Measurements from ENCODE around the gene CDT1.
A peak's percentile ranks its signal among the peaks of the same experiment; 100 is the strongest.

CDT1 gene

DNA sequence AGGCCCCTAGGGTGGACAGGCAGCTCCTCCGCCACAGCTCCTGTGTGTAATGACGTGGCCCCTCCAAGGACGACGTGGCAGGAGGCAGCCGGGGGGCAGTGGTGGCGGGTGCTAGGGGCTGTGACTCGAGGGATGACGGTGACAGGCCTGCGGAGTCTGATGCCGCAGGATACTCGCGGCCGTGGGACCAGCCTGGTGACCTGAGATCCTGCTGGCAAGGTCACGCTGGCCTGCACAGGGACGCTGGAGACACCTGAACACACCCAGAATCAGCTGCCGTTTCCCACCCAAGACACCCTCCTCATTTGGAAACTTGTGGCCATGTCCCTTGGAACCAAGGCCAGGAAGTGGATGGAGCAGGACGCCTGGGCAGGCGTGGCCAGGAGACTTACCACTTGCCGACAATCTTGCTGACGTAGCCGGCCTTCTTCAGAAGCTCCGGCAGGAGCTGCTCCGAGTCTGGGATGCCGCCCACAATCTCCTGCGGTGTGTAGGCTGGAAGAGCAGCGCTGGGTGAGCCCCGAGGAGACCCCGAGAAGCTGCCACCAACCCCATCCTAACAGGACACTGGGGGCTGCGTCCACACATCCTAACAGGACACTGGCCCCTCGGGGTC lies 37.1 kb downstream of the CDT1 start:
- DNase-seq = no peak

GRCh38 chr16:88841521-88842307 lies 38.1 kb downstream of the CDT1 start:
- DNase-seq = no peak

- no peak for DNase-seq
These were observed 38.7 kb downstream of the CDT1 start for GRCh38 chr16:88842308-88842756.

DNA sequence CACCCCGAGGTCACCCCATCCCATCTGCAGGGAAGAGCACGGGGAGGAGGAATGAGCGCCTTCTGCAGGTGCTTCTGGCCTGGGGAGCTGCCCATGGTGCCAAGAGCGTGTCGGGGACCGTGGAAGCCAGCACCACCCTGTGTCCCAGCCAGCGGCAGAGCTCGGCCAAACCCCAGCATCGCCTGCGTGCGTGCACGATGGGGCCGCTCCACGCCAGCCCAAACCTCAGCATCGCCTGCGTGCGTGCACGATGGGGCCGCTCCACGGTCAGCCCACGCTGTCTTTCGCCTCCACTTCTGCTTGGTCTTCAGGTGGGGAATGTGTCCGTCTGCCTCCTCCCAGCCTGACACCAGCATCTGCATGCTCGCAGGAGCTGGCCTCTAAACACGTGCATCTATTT lies 39.2 kb downstream of the CDT1 start:
- no peak for DNase-seq

- DNase-seq = no peak
These were observed 39.7 kb downstream of the CDT1 start for GRCh38 chr16:88843256-88843655.

GRCh38 chr16:88844419-88845036 lies 40.9 kb downstream of the CDT1 start:
- no peak for DNase-seq

DNA sequence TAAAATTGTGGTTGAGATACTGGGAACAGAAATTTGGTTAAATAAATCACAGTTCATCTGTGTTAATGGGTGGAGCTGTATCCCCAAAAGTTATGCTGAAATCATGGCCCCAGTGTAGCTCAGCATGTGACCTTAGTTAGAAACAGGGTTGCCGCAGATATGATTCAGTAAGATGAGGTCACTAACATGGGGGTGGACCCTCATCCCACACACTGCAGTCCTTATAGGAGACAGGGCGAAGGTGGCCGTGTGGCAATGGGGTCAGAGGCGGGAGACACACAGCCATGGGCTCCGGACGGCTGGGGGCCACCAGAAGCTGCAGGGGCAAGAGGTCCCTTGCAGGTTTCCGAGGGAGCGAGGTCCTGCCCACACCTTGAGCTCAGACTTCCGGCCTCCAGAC lies 42.5 kb downstream of the CDT1 start:
- DNase-seq = no peak

DNA sequence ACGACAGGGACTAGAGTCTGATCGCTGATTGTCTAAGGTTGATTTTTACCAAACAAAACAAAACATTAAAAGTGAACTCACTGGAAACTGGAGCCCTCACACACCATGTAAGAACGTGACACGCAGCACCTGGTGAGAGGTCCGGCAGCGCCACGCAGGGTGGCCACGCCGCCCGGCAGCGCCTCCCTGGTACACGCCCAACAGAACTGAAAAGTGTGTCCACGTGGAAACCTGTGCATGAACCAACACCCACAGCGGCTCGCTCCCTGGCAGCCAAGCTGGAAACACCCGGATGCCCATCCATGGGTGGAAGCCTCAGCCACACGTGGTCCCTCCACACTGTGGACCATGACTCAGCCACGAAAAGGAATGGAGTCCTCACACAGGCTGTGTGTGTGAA lies 44.1 kb downstream of the CDT1 start:
- DNase-seq = no peak

GRCh38 chr16:88848557-88848956 lies 45.0 kb downstream of the CDT1 start:
- no peak for DNase-seq

DNA sequence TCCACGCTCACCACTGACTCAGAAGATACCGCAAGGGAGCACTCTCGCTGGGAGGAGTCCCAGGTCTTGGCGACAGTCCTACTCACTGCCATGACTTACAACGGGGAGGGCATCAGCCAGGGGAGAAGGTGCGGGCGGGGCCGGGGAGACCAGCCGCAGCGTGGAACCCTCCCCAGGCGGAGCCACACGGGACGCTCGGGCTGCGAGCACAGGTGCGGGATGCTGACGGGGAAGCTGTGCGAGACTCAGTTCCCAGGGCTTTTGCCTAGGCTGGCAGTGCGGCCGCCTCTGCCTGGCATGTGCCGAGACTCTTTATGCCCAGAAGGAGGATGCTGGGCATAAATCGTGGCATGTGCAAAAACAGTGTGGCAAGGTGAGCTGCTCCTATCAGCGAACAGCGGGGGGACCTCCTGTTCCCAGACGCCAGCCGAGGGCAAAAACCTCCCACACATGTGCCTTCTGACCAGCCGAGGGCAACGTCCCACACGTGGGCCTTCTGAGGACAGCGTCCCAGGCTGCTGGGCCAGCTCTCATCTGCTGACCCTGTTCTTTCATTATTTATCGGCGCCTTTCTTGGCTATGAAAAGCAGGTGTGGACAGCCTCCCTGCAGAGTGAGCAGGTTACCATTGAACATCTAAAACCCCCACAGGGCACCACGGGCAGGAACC lies 47.1 kb downstream of the CDT1 start:
- DNase-seq = no peak

DNA sequence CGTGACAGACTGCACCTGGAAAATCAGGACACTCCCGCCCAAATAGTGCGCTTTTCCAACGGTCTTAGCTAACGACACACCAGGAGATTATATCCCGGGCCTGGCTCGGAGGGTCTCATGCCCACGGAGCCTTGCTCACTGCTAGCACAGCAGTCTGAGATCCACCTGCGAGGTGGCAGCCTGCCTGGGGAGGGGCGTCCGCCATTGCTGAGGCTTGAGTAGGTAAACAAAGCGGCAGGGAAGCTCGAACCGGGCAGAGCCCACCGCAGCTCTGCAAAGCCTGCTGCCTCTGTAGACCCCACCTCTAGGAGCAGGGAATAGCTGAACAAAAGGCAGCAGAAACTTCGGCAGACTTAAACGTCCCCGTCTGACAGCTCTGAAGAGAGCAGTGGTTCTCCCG lies 48.0 kb downstream of the CDT1 start:
- no peak for DNase-seq

GRCh38 chr16:88853325-88853941 lies 49.8 kb downstream of the CDT1 start:
- no peak for DNase-seq

DNA sequence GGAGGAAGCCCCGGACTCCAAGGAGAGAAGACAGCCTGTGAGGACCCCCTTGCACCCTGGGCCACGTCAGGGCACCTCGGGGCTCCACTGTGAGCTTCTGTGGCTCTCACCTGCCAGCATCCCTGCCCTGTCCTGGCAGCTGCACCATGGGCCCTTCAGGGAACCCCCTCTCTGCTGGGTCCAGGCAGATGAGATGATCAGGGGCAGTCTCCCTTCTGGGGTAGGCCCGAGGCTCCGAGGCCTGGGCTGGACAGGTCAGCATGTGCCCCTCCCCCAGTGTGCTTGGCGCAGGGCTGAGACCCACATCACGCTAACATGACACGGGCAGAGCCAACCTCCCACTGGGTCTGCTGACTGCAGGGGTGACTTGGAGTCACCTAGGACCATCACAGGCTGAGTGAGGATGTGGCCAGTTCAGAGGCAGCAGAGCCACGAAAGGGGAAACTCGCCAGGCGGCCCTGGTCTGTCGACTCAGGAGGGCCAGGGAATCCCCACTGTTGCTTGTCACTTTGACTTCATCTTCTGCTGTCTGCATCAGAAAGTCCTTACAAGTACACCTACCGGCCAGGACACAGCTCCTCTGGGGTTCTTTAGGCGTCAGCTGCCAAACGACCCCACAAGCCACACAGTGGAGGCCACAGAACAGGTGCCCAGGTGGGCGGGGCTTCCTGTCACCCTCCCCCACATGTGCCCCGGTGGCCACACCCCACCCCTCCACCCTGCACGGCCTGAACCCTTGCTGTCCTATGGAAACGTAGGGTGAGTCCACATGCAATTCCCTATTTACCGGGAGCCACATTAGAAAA lies 50.9 kb downstream of the CDT1 start:
- DNase-seq = no peak

- no peak for DNase-seq
These were observed 51.6 kb downstream of the CDT1 start for GRCh38 chr16:88855176-88855575.

DNA sequence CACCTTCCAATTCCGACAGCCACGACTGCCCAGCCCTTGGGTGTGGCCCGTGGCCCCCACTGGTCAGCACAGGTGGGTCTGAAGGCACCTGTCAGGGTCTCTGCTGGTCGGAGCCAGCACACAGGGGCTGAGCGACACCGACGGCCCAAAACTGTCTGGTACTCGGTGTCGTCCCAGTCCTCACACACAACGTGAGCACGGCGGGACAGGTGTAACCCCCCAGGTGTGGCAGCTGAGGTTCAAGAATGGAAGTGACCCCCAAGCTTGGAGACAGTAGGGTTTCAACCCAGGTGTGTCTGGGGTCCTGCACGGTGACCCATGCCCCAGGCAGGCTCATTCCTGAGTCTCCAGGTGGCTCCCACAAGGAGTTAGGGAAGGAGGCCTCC lies 52.1 kb downstream of the CDT1 start:
- DNase-seq = no peak

- no peak for DNase-seq
These were observed 52.7 kb downstream of the CDT1 start for GRCh38 chr16:88856122-88856827.

GRCh38 chr16:88856828-88857727 lies 53.5 kb downstream of the CDT1 start, which contains the start of the genes GALNS and TRAPPC2L:
TSS of gene GALNS (minus strand) at chr16:88856947. CDS start at chr16:88856877, 70 bp downstream.
TSS of gene TRAPPC2L (plus strand) at chr16:88857127. CDS start at chr16:88857151, 24 bp downstream.
- DNase-seq = peak; percentile 98

DNA sequence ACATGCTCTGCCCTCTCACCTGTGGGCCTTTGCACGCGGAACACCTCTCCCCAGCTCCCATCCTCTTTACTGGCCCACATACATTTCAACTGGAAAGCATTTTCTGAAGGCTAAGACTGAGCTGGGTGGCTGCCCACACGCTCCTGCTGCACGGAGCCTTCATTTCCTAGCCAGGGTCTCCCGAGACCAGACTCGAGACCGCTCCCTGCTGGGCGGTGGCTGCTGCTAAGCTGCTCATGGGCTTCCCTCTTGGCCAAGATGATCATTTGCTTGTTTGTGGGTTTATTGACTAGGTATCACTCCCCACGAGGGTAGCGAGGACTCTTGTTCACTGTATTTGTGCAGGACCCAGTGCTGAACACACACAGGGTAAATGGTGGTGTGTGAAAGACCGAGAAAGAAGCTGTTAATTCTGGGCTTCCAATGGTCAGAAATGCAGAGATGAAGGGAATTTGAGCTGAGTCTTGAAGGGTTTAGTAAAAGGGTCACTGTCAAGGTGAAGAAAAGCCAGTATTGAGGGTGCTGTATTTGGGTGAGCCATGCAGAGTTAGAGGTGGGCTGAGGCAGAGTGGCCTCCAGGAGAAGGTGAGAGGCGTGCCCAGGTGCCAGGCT lies 54.2 kb downstream of the CDT1 start:
- DNase-seq = peak; percentile 87
